K562 (cell line): ENCODE data around the gene NRCAM. TPM values are rescaled to one million over a fixed set of nuclear protein-coding genes. Genes with fewer than 3 reads are reported as not detected.

Source experiments
- ATAC-seq: fragments of 200-7000 bp; cut with Tn5 transposase; 3 replicates; pipeline ENCODE4 v1.9.1; 2020; ENCODE audit warnings: moderate library complexity
- BruUV-seq: library from RNA; stranded (reverse); fragments of 400-500 nt; replicated peaks from 2 replicates; lab custom pipeline; 2021; lab: Mats Ljungman, UMichigan
- CTCF ChIA-PET: fragments of 300-600 bp; formaldehyde crosslinking; extraction: SDS; loops from one replicate; lab custom pipeline; 2021; ENCODE audit warnings: low intra/inter-chr PET ratio; lab: Yijun Ruan, JAX
- POLR2A ChIA-PET: fragments of 300-600, 350-650 bp; sonication (Branson Sonifier 250); formaldehyde crosslinking; extraction: SDS; loops from one replicate; lab custom pipeline; 2021; ENCODE audit warnings: antibody characterized with exemption, inconsistent platforms; lab: Yijun Ruan, JAX
- DNase-seq, 4 experiments: peaks; one replicate each; pipeline versions ENCODE4 v3.0.0 to v3.0.0-alpha.2; 2011 to 2018; ENCODE audit warnings: low spot score in 3 of 4, mixed read lengths in 3 of 4; ENCODE audit errors: extremely low read depth in 1 of 4
- FAIRE-seq: peaks from 2 replicates; lab custom pipeline; 2011; peaks lifted over from hg19 to GRCh38; lab: Jason Lieb, UNC
- H2AFZ ChIP-seq: 2 replicates; pipeline ENCODE4 v1.6.0; 2011; ENCODE audit warnings: low read depth, low read length, control low read depth, inconsistent platforms
- H3K27ac ChIP-seq: fragments of 200-600 bp; 3 replicates; pipeline ENCODE4 v1.8.0; 2011; ENCODE audit warnings: low read depth, mild to moderate bottlenecking, control low read depth, inconsistent platforms, low read length, moderate library complexity, mixed read lengths; ENCODE audit errors: extremely low read depth
- H3K27me3 ChIP-seq, 2 experiments: fragments of 300-600 bp in 1 of 2; 2 replicates in 1 of 2; 3 replicates in 1 of 2; pipeline versions ENCODE4 v1.6.0 to v1.8.0; 2011; ENCODE audit warnings: inconsistent platforms in 2 of 2, low read length in 2 of 2, mild to moderate bottlenecking in 1 of 2, mixed read lengths in 1 of 2, moderate library complexity in 1 of 2; ENCODE audit not compliant: control insufficient read depth in 2 of 2, insufficient read depth in 2 of 2
- H3K36me3 ChIP-seq: fragments of 300-600 bp; 3 replicates; pipeline ENCODE4 v1.8.0; 2011; ENCODE audit warnings: mild to moderate bottlenecking, low read length, inconsistent platforms; ENCODE audit not compliant: control insufficient read depth, insufficient read depth
- H3K4me1 ChIP-seq, 2 experiments: fragments of 200-600 bp in 1 of 2; replicated peaks in 1 of 2; 2 replicates in 1 of 2; 3 replicates in 1 of 2; pipeline versions ENCODE4 v1.5.1 to v1.8.0; 2011; ENCODE audit warnings: inconsistent platforms in 2 of 2, low read length in 2 of 2, mild to moderate bottlenecking in 1 of 2, mixed read lengths in 1 of 2, moderate library complexity in 1 of 2; ENCODE audit not compliant: control insufficient read depth in 2 of 2, insufficient read depth in 2 of 2
- H3K4me2 ChIP-seq: 2 replicates; pipeline ENCODE4 v1.6.1; 2011; ENCODE audit warnings: low read length, control low read depth, inconsistent platforms, mixed read lengths; ENCODE audit not compliant: insufficient read depth
- H3K4me3 ChIP-seq: fragments of 200-600 bp; sonication (generic), shearing (Covaris generic); 2 replicates; pipeline ENCODE4 v1.5.1; 2016; ENCODE audit warnings: control low read depth, inconsistent platforms
- H3K79me2 ChIP-seq: fragments of 200-600 bp; 3 replicates; pipeline ENCODE4 v1.8.0; 2011; ENCODE audit warnings: low read length, inconsistent platforms; ENCODE audit not compliant: control insufficient read depth, insufficient read depth
- H3K9ac ChIP-seq, 2 experiments: 2 replicates each; pipeline versions ENCODE4 v1.6.0 to v1.6.1; 2011; ENCODE audit warnings: low read depth in 2 of 2, low read length in 2 of 2, control low read depth in 1 of 2, inconsistent platforms in 1 of 2, mild to moderate bottlenecking in 1 of 2, mixed read lengths in 1 of 2; ENCODE audit not compliant: insufficient read depth in 1 of 2
- H3K9me1 ChIP-seq: one replicate; pipeline ENCODE4 v1.6.0; 2011; ENCODE audit warnings: inconsistent platforms, mild to moderate bottlenecking, low read length, moderate library complexity; ENCODE audit not compliant: control insufficient read depth, insufficient read depth
- H3K9me3 ChIP-seq: replicated peaks from 2 replicates; pipeline ENCODE4 v1.5.1; 2011; ENCODE audit warnings: low read depth, low read length, inconsistent platforms; ENCODE audit not compliant: control insufficient read depth, insufficient read depth
- H4K20me1 ChIP-seq: replicated peaks from 2 replicates; pipeline ENCODE4 v1.6.1; 2011; ENCODE audit warnings: low read length, inconsistent platforms, mixed read lengths; ENCODE audit not compliant: control insufficient read depth, insufficient read depth
- BDP1 ChIP-seq: IDR thresholded peaks from 3 replicates; pipeline ENCODE4 v1.6.1; 2011; ENCODE audit not compliant: insufficient read length, insufficient read depth
- CEBPB ChIP-seq: fragments of 450-650 bp; IDR thresholded peaks from 2 replicates; pipeline ENCODE4 v1.6.1; 2016; ENCODE audit warnings: missing genetic modification characterization, missing compliant biosample characterization
- CEBPG ChIP-seq, 3 experiments: fragments of 200-800 bp in 1 of 3; sonication (Bioruptor generic) in 1 of 3; sonication (generic) in 1 of 3; formaldehyde crosslinking in 1 of 3; IDR thresholded peaks in 2 of 3; conservative IDR thresholded peaks in 1 of 3; 2 replicates each; pipeline versions ENCODE4 v1.6.1 to v1.8.0; 2016 to 2022; ENCODE audit warnings: missing compliant biosample characterization in 2 of 3, missing genetic modification characterization in 2 of 3, mild to moderate bottlenecking in 1 of 3, missing genetic modification reagents in 1 of 3
- FUS ChIP-seq: fragments of 200-400 bp; formaldehyde crosslinking; optimal IDR thresholded peaks from 2 replicates; pipeline ENCODE3; 2017; ENCODE audit warnings: low read depth, low read length
- GATAD2A ChIP-seq: fragments of 450-650 bp; IDR thresholded peaks from 2 replicates; pipeline ENCODE4 v1.6.1; 2017
- GTF2E2 ChIP-seq: fragments of 200-800 bp; sonication (Bioruptor generic); IDR thresholded peaks from 2 replicates; pipeline ENCODE4 v1.6.1; 2016; ENCODE audit warnings: missing genetic modification characterization, missing compliant biosample characterization
- HDAC2 ChIP-seq: fragments of 450-650 bp; IDR thresholded peaks from 2 replicates; pipeline ENCODE4 v1.6.1; 2016; ENCODE audit warnings: mild to moderate bottlenecking
- ILF3 ChIP-seq: fragments of 450-650 bp; IDR thresholded peaks from 2 replicates; pipeline ENCODE4 v1.6.1; 2018; ENCODE audit warnings: antibody characterized with exemption, mild to moderate bottlenecking, moderate library complexity, borderline replicate concordance
- POLR2AphosphoS5 ChIP-seq: IDR thresholded peaks from 2 replicates; pipeline ENCODE4 v1.6.1; 2011; ENCODE audit warnings: mild to moderate bottlenecking, low read depth, low read length, moderate library complexity; ENCODE audit not compliant: control insufficient read depth, insufficient read depth
- SETDB1 ChIP-seq: IDR thresholded peaks from one replicate; pipeline ENCODE4 v1.6.1; 2012; ENCODE audit warnings: low read length, control low read depth, inconsistent platforms
- STAG1 ChIP-seq: sonication (generic); formaldehyde crosslinking; IDR thresholded peaks from 2 replicates; pipeline ENCODE4 v1.5.0; 2020; ENCODE audit warnings: missing genetic modification reagents, borderline replicate concordance
- TRIM24 ChIP-seq, 2 experiments: fragments of 450-650 bp; IDR thresholded peaks; 2 replicates each; pipeline ENCODE4 v1.6.1; 2016
- ZNF140 ChIP-seq: fragments of 250-450 bp; sonication (Bioruptor Pico); IDR thresholded peaks from 2 replicates; pipeline ENCODE4 v1.8.0; 2021; ENCODE audit warnings: moderate library complexity, mild to moderate bottlenecking, inconsistent platforms
- WGBS: fragments of 100-300 bp; shearing (Covaris generic); methylation state at CpG from one replicate; pipeline ENCODE4 v1.1.6; 2016; ENCODE audit warnings: low coverage, mixed read lengths; ENCODE audit not compliant: insufficient coverage; ENCODE audit errors: missing lambda C conversion rate; 5-methylcytosine and 5-hydroxymethylcytosine counted together
- in situ Hi-C: fragments of 300-500 bp; cut with MboI; formaldehyde crosslinking; loops from 4 replicates; pipeline ENCODE4 v1.15.0; 2018; ENCODE audit warnings: inconsistent platforms, mixed read lengths
- intact Hi-C: fragments of 100-400 bp; cut with micrococcal nuclease; formaldehyde crosslinking; loops from 2 replicates; pipeline ENCODE4 v1.14.2; 2022
- polyA plus RNA-seq, 8 experiments: library from polyadenylated mRNA; depleted of rRNA in 4 of 8; stranded (reverse) in 5 of 8; unstranded in 3 of 8; fragments of >200 nt; fragmentation: Nextera tagmentation in 2 of 8; fragmentation: Illumina TruSeq in 1 of 8; extraction: Ambion mirVana in 2 of 8; extraction: Trizol in 1 of 8; gene quantifications; 2 replicates each; pipeline versions ENCODE4 v1.2.1 to v1.2.3, GENCODE V29; 2011 to 2014; ENCODE audit warnings: inconsistent platforms in 1 of 8, missing spikeins in 1 of 8
- total RNA-seq, 7 experiments: library from RNA; depleted of rRNA in 6 of 7; stranded (reverse); fragments of >200 nt in 6 of 7; fragmentation: Illumina TruSeq in 2 of 7; extraction: Trizol in 2 of 7; gene quantifications; 2 replicates each; pipeline versions ENCODE4 v1.2.1 to v1.2.3, GENCODE V29; 2011 to 2021; ENCODE audit warnings: low replicate concordance in 1 of 7
- TF ChIP-seq, protein P1 (sequence below), 2 experiments: fragments of 450-650 bp in 1 of 2; sonication (generic) in 1 of 2; formaldehyde crosslinking in 1 of 2; IDR thresholded peaks in 1 of 2; conservative IDR thresholded peaks in 1 of 2; 2 replicates each; pipeline versions ENCODE4 v1.6.1 to v1.8.1; 2016 to 2023; ENCODE audit warnings: mild to moderate bottlenecking in 2 of 2, moderate library complexity in 2 of 2, inconsistent platforms in 1 of 2, missing genetic modification reagents in 1 of 2

NRCAM gene
- total and polyA plus RNA-seq, 9 of the 15 experiments (the other 6 are each of a cell fraction or from before 2014, with no cell fraction given), result 0.03 to 0.54 (median 0.12) TPM; not detected in 1

DNA sequence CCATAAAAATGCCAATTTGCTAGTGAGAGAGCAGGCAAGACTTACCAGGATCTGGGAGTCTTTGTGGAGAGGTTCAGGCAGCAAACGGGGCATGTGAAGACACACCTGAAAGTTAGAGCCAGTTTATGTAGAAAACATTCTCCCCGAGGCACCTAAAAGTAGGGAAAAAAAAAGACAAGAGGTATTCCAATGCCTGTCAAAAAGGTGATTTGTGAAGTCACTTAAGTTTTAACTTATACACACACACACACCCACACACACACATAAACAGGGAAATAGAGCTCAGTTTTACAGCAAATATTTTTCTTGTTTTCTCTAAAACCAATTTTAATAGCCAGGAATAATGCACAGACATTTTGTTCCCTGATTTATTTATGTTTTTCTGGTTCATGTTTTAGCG, 326.0 kb downstream of the NRCAM start, which contains the start of gene LAMB4 (continued):
- TF ChIP-seq GTF2E2, result no peak
- no peak for TF ChIP-seq GATAD2A
- TF ChIP-seq ILF3, result no peak
- TF ChIP-seq, all 486 proteins: peak for 0

GRCh38 chr7:108129018-108129965, 326.9 kb downstream of the NRCAM start:
- Histone ChIP-seq H3K4me3 (no peak overlapping the region), H3K4me2 (no peak overlapping the region), H3K9ac (no peak overlapping the region), H3K9me3 (no peaks in the 10 kb centered on the region), H3K27me3 (no peaks in the 10 kb centered on the region; a peak in 1 of 5 replicates), H2AFZ (no peak overlapping the region), H3K36me3 (no peaks in the 10 kb centered on the region), H3K79me2 (no peaks in the 10 kb centered on the region), H3K27ac (no peak overlapping the region), H3K9me1 (no peaks in the 10 kb centered on the region), H4K20me1 (no peaks in the 10 kb centered on the region), H3K4me1 (peaks cover 0 to 8% of the 10 kb centered on the region in 2 experiments; a peak in 3 of 5 replicates)
- ATAC-seq (peak; percentile 51), DNase-seq (peak in 1 of 4 experiments; percentile 15), FAIRE-seq (no peak)
- WGBS, result 25% methylated on average over 7 of the region's 7 CpGs
- no TSS peak for BruUV-seq
- intact Hi-C loops (no loop called here), in situ Hi-C loops (loop anchor here (25.0 kb wide), 2 partner anchors 392 to 917 kb away; partner anchors contain the start of gene CBLL1)
- ChIA-PET CTCF (no interaction called here), POLR2A (interaction anchor here (1.2 to 1.6 kb wide), 2 partner anchors 11 kb away, joined by 3 to 4 read pairs; no protein-coding TSS in a partner anchor)
- TF ChIP-seq CEBPG (CRISPR knock-in tag; IDR thresholded peaks at IDR 0.05) (no peak), CEBPG (tag; conservative IDR thresholded peaks at IDR 0.05 in 1 of 2, IDR thresholded peaks at IDR 0.05 in 1 of 2) (peak in 1 of 2 experiments; percentile 89; a peak in 3 of 4 replicates), CEBPB (tag) (0 out of 2 replicates have a peak, but pooled peaks have one; percentile 8), TRIM24 (IDR thresholded peaks at IDR 0.05) (peak; percentile 32 to 49; a peak in 2 of 4 replicates), BDP1 (no peak), POLR2AphosphoS5 (no peak), HDAC2 (no peak), FUS (no peak), STAG1 (CRISPR knock-in tag) (no peak), ZNF140 (CRISPR knock-in tag) (no peak), SETDB1 (no peak)
- TF ChIP-seq, protein P1, sequence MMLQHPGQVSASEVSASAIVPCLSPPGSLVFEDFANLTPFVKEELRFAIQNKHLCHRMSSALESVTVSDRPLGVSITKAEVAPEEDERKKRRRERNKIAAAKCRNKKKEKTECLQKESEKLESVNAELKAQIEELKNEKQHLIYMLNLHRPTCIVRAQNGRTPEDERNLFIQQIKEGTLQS (IDR thresholded peaks at IDR 0.05), result peak; percentile 55; the same call in 1 of the 2 replicates
- TF ChIP-seq, protein P1 (CRISPR knock-in tag; conservative IDR thresholded peaks at IDR 0.05), result no peak
